ENCODE data around the gene MYO1B.

DNA sequence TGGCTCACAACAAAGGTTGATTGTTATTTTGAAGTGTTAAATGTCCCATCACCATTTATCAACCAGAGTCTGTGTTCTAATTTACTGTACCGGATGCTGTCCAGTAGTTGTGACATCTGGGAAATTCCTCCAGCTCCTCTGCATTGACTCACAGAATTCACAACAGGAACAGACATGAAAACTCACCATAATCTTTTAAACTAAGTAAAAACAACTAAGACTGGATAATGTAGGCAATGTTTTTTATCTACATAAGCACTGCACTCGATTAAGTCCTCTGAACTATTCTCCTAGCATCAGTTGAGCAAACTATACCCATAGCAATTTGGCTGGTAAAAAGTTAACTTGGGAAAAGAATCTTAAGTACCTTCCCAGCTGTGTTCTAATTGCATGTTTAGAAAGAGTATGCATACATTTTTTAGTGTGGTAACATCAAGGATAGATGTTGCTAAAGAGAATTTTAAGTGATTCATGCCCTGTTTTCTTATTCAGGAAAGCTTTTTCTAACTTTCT lies 42.9 kb upstream of the MYO1B start:
- no peak for TF ChIP-seq EZH2phosphoT487 (IDR thresholded peaks at IDR 0.05; ENCODE audit: low read depth)
- TF ChIP-seq, protein P1, sequence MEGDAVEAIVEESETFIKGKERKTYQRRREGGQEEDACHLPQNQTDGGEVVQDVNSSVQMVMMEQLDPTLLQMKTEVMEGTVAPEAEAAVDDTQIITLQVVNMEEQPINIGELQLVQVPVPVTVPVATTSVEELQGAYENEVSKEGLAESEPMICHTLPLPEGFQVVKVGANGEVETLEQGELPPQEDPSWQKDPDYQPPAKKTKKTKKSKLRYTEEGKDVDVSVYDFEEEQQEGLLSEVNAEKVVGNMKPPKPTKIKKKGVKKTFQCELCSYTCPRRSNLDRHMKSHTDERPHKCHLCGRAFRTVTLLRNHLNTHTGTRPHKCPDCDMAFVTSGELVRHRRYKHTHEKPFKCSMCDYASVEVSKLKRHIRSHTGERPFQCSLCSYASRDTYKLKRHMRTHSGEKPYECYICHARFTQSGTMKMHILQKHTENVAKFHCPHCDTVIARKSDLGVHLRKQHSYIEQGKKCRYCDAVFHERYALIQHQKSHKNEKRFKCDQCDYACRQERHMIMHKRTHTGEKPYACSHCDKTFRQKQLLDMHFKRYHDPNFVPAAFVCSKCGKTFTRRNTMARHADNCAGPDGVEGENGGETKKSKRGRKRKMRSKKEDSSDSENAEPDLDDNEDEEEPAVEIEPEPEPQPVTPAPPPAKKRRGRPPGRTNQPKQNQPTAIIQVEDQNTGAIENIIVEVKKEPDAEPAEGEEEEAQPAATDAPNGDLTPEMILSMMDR (IDR thresholded peaks at IDR 0.05; ENCODE audit: low read depth, low read length): no peak

Data from OCI-LY3 (cell line).